WTC11 (cell line): ENCODE data around the gene CRNKL1. TPM values are rescaled to one million over a fixed set of nuclear protein-coding genes. Genes with fewer than 3 reads are reported as not detected.
A peak's percentile ranks its signal among the peaks of the same experiment; 100 is the strongest.

ENCODE experiments used
- ATAC-seq: fragments of 200-7000 bp; cut with Tn5 transposase; 2 replicates; pipeline ENCODE4 v1.10.0; 2021; ENCODE audit warnings: mild to moderate bottlenecking, moderate library complexity
- CTCF ChIA-PET: fragments of 300-600 bp; sonication (Branson Sonifier 250); formaldehyde crosslinking; loops from one replicate; lab custom pipeline; 2021; ENCODE audit warnings: antibody characterized with exemption; lab: Charles Lee
- POLR2A ChIA-PET: fragments of 350-600 bp; sonication (Branson Sonifier 250); formaldehyde crosslinking; loops from one replicate; lab custom pipeline; 2021; ENCODE audit warnings: antibody characterized with exemption; lab: Charles Lee
- DNase-seq: peaks from one replicate; pipeline ENCODE4 v3.0.0; 2021; ENCODE audit warnings: low spot score
- H3K27ac Mint-ChIP-seq: 2 replicates; pipeline ENCODE4 v1.8.0; 2021; ENCODE audit warnings: mixed read lengths
- H3K27me3 Mint-ChIP-seq: 2 replicates; pipeline ENCODE4 v1.8.0; 2021; ENCODE audit warnings: low read depth, mild to moderate bottlenecking, moderate library complexity, mixed read lengths
- H3K36me3 Mint-ChIP-seq: 2 replicates; pipeline ENCODE4 v1.8.0; 2021; ENCODE audit warnings: mixed read lengths
- H3K4me1 Mint-ChIP-seq: 2 replicates; pipeline ENCODE4 v1.8.0; 2022; ENCODE audit warnings: mixed read lengths
- H3K4me3 Mint-ChIP-seq: 2 replicates; pipeline ENCODE4 v1.8.0; 2021; ENCODE audit warnings: mild to moderate bottlenecking, moderate library complexity, mixed read lengths
- H3K9me3 Mint-ChIP-seq: 2 replicates; pipeline ENCODE4 v1.8.0; 2021; ENCODE audit warnings: mixed read lengths
- ARID4B ChIP-seq: sonication (generic); formaldehyde crosslinking; IDR thresholded peaks from 2 replicates; pipeline ENCODE4 v1.8.0; 2023; ENCODE audit warnings: missing genetic modification reagents, mild to moderate bottlenecking, borderline replicate concordance
- CTCF ChIP-seq: fragments of 200-600 bp; IDR thresholded peaks from 2 replicates; pipeline ENCODE4 v1.8.0; 2022; ENCODE audit warnings: antibody characterized with exemption
- FOXP4 ChIP-seq: sonication (generic); formaldehyde crosslinking; IDR thresholded peaks from 2 replicates; pipeline ENCODE4 v1.8.0; 2022; ENCODE audit warnings: mild to moderate bottlenecking, missing genetic modification reagents
- GABPB1 ChIP-seq: sonication (generic); formaldehyde crosslinking; IDR thresholded peaks from 2 replicates; pipeline ENCODE4 v1.8.1; 2023; ENCODE audit warnings: mild to moderate bottlenecking, missing genetic modification reagents
- PRDM15 ChIP-seq: sonication (generic); formaldehyde crosslinking; IDR thresholded peaks from 2 replicates; pipeline ENCODE4 v1.8.0; 2022; ENCODE audit warnings: missing genetic modification reagents
- SMAD3 ChIP-seq: sonication (generic); formaldehyde crosslinking; IDR thresholded peaks from 2 replicates; pipeline ENCODE4 v1.8.0; 2022; ENCODE audit warnings: missing genetic modification reagents, mild to moderate bottlenecking, borderline replicate concordance
- TCF7 ChIP-seq: sonication (generic); formaldehyde crosslinking; IDR thresholded peaks from 2 replicates; pipeline ENCODE4 v1.8.0; 2022; ENCODE audit warnings: mild to moderate bottlenecking, low read depth, missing genetic modification reagents, moderate library complexity
- ZNF121 ChIP-seq: sonication (generic); formaldehyde crosslinking; IDR thresholded peaks from 2 replicates; pipeline ENCODE4 v1.8.0; 2023; ENCODE audit warnings: missing genetic modification reagents
- ZNF416 ChIP-seq: fragments of 250-450 bp; sonication (Bioruptor Pico); IDR thresholded peaks from 2 replicates; pipeline ENCODE4 v1.9.0; 2021; ENCODE audit warnings: mild to moderate bottlenecking, inconsistent platforms
- ZNF425 ChIP-seq: fragments of 250-450 bp; sonication (Bioruptor Pico); conservative IDR thresholded peaks from 2 replicates; pipeline ENCODE4 v1.9.0; 2021; ENCODE audit warnings: mild to moderate bottlenecking
- ZNF671 ChIP-seq: fragments of 250-450 bp; sonication (Bioruptor Pico); IDR thresholded peaks from 2 replicates; pipeline ENCODE4 v1.8.0; 2021; ENCODE audit warnings: mild to moderate bottlenecking
- total RNA-seq: library from RNA; stranded (reverse); gene quantifications from 3 replicates; pipeline ENCODE4 v1.2.3, GENCODE V29; 2021

The CRNKL1 gene
- total RNA-seq, 1 experiment from 2014 or later = 22.2 TPM

GRCh38 chr20:20003031-20003954 is 49.0 kb downstream of the CRNKL1 start (continued):
- TF ChIP-seq PRDM15 (CRISPR knock-in tag) = no peak

- TF ChIP-seq SMAD3 (CRISPR knock-in tag) (no peak), CTCF (no peak), GABPB1 (CRISPR knock-in tag) (peak; percentile 51)
- no peak for ATAC-seq
- H3K4me3 Mint-ChIP-seq = no peak overlapping the region
These were observed 49.9 kb downstream of the CRNKL1 start for GRCh38 chr20:20002101-20002998.

GRCh38 chr20:20000211-20000968 is 51.9 kb downstream of the CRNKL1 start:
- H3K27ac Mint-ChIP-seq = no peak overlapping the region
- CTCF ChIA-PET = no interaction called here
- no peak for ATAC-seq
- H3K4me3 Mint-ChIP-seq = no peak overlapping the region
- no peaks in the 10 kb centered on the region for H3K36me3 Mint-ChIP-seq
- no peaks in the 10 kb centered on the region for H3K9me3 Mint-ChIP-seq
- H3K27me3 Mint-ChIP-seq = no peaks in the 10 kb centered on the region
- no peak for DNase-seq
- peaks cover 8% of the 10 kb centered on the region; the same call in 1 of the 2 replicates for H3K4me1 Mint-ChIP-seq
- POLR2A ChIA-PET = no interaction called here
- TF ChIP-seq ZNF425 (CRISPR knock-in tag) (no peak), FOXP4 (CRISPR knock-in tag) (no peak), ZNF671 (CRISPR knock-in tag) (no peak), ZNF121 (no peak), ZNF416 (CRISPR knock-in tag) (no peak), ARID4B (no peak), TCF7 (no peak), GABPB1 (CRISPR knock-in tag) (no peak)

More at GRCh38 chr20:20002101-20002998, 49.9 kb downstream of the CRNKL1 start:
- H3K36me3 Mint-ChIP-seq = no peaks in the 10 kb centered on the region
- ChIA-PET POLR2A (no interaction called here), CTCF (no interaction called here)
- no peak overlapping the region for H3K27ac Mint-ChIP-seq
- no peak for DNase-seq
- H3K27me3 Mint-ChIP-seq = no peaks in the 10 kb centered on the region
- no peaks in the 10 kb centered on the region for H3K9me3 Mint-ChIP-seq
- H3K4me1 Mint-ChIP-seq = peaks cover 5% of the 10 kb centered on the region; the same call in 1 of the 2 replicates
